Measurements from ENCODE around the gene ANK3. TPM values are rescaled to one million over a fixed set of nuclear protein-coding genes. Genes with fewer than 3 reads are reported as not detected.

The ANK3 gene
- total and polyA plus RNA-seq, 2 experiments from 2014 or later = 46.5 to 85.2 TPM

GRCh38 chr10:60406182-60406581 is 16.5 kb upstream of the ANK3 start:
- no peak for DNase-seq (ENCODE audit: low spot score)

More at GRCh38 chr10:60406182-60406581, 16.5 kb upstream of the ANK3 start:
- H3K36me3 Mint-ChIP-seq (ENCODE audit: low read depth) = no peaks in the 10 kb centered on the region
- Histone ChIP-seq H3K79me2 (replicated peaks; ENCODE audit: insufficient read depth) (no peaks in the 10 kb centered on the region), H2AFZ (no peak overlapping the region), H3K9me2 (ENCODE audit: insufficient read depth) (no peaks in the 10 kb centered on the region), H3K4me3 (no peak overlapping the region), H3K27me3 (ENCODE audit: insufficient read depth) (no peaks in the 10 kb centered on the region), H4K20me1 (replicated peaks; ENCODE audit: insufficient read depth) (no peaks in the 10 kb centered on the region), H3F3A (replicated peaks; ENCODE audit: low read depth) (no peaks in the 10 kb centered on the region), H3K36me3 (ENCODE audit: insufficient read depth) (no peaks in the 10 kb centered on the region), H3K4me2 (no peak overlapping the region), H3K4me1 (ENCODE audit: insufficient read depth) (no peaks in the 10 kb centered on the region), H3K27ac (ENCODE audit: low read depth) (no peak overlapping the region)
- H3K27ac Mint-ChIP-seq = no peak overlapping the region
- peaks cover 9% of the 10 kb centered on the region; the same call in 2 of the 3 replicates for H3K4me1 Mint-ChIP-seq
- ATAC-seq = no peak
- TF ChIP-seq REST (IDR thresholded peaks at IDR 0.05; ENCODE audit: unreplicated experiment) (no peak), JUNB (IDR thresholded peaks at IDR 0.05; ENCODE audit: unreplicated experiment) (no peak), CTCF (conservative IDR thresholded peaks at IDR 0.05; ENCODE audit: low read depth in 2 of 2) (no peak), NANOG (IDR thresholded peaks at IDR 0.05; ENCODE audit: borderline replicate concordance) (no peak), EZH2 (IDR thresholded peaks at IDR 0.05; ENCODE audit: low read depth, unreplicated experiment) (no peak), EZH2phosphoT487 (IDR thresholded peaks at IDR 0.05; ENCODE audit: unreplicated experiment) (no peak), ZNF462 (CRISPR knock-in tag; IDR thresholded peaks at IDR 0.05) (no peak), ZNF331 (CRISPR knock-in tag; IDR thresholded peaks at IDR 0.05; ENCODE audit: low read depth) (no peak)
- no peak overlapping the region for H3K4me3 Mint-ChIP-seq
- H3K9me3 Mint-ChIP-seq = no peaks in the 10 kb centered on the region
- peaks cover 1% of the 10 kb centered on the region for H3K27me3 Mint-ChIP-seq (ENCODE audit: insufficient read depth, low read depth, poor library complexity)

All from GM23338 (cell line).